NK-92 (cell line): ENCODE results near the gene ESPN.

Experiments used
- DNase-seq: peaks from one replicate; lab custom pipeline; 2025; ENCODE audit not compliant: unreplicated experiment; lab: John Stamatoyannopoulos, UW

The ESPN gene

GRCh38 chr1:6409733-6410132, 14.8 kb upstream of the ESPN start:
- no peak for DNase-seq

- DNase-seq = no peak
Observed at GRCh38 chr1:6410248-6410893, 14.2 kb upstream of the ESPN start.

DNA sequence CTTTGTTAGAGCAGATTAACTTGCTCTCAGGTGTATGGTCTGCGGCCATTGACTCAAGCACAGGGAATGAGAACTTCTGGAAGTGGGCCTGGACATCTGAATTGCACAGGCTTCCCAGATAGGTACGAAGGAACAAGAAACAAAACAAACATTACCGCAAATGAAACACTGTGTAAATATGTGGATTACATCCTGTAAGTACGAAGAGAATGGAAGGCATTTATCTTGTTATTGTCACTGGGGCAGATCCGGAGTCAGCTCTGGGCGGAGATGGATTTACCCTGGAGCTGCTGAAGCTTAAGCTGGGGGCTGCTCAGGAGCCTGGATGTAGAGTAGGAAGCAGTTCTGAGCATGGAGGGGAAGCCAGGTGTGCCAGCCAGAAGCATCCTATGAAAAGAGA, 11.7 kb upstream of the ESPN start:
- no peak for DNase-seq

DNA sequence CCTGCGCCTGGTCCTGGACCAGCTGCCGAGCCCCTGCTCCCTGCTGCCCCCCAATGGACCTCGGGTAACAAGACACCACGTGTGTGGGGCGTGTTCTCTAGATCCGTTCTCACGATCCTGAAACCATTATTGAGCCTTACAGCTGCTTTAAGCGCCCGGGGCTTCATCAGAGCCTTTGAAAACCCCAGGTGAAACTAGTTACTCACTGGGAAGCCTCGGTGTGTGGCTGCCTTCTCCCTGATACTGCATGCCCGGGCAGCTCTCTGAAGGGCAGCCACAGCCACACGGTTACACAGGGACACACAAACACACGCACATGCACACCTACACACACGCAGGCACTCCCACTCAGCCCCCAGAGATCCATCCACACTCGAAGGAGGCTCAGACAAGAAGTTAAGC, 10.1 kb upstream of the ESPN start:
- no peak for DNase-seq

DNA sequence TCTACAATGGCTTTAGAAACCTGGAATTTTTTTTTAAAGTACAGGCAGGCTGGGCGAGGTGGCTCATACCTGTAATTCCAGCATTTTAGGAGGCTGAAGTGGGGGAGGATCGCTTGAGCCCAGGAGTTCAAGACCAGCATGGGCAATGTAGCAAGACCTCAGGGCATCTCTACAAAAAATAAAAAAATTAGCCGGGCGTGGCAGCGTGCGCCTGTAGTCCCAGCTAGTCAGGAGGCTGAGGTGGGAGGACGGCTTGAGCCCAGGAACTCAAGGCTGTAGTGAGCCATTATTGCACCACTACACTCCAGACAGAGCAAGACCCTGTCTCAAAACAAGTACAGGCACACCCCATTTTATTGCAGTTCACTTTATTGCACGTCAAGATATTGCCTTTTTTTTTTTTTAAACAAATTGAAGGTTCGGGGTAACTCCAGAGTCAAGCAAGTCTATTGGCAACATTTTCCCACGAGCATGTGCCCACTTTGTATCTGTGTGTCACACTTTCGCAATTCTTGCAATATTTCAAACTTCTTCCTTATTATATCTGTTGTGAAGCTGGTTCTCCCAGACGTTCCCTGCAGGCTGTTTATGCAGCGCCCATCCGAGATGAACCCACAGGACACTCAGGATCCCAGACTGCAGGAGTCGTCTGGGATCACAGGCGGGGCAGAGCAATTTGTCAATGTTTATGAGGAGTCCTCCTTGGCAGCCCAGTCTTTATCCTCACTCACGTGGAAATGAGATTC, 9.5 kb upstream of the ESPN start:
- DNase-seq = no peak

- no peak for DNase-seq
Observed at GRCh38 chr1:6416295-6416656, 8.3 kb upstream of the ESPN start.

DNA sequence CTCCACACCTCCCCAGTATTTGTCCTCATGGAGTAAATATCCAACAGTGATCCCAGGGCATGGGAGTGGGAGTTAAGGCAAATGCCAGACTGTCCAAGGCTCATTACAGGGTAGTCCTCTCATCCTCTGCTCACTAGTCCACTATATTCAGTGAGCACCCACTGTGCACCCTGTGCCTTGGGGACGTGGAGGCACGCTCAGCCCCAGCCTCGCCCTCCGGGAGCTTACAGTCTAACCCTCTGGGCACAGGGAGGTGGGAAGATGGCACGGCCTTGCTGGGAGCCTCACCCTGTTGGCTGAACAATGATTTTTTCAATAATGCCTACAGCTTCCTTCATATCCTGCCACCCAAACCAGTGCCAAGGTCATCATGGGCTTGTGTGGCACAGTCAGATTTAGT, 7.7 kb upstream of the ESPN start:
- DNase-seq = no peak

- DNase-seq = no peak
Observed at GRCh38 chr1:6417961-6418667, 6.5 kb upstream of the ESPN start.

GRCh38 chr1:6418668-6419396, 5.7 kb upstream of the ESPN start:
- DNase-seq = no peak

GRCh38 chr1:6419397-6419803, 5.2 kb upstream of the ESPN start:
- DNase-seq = no peak

GRCh38 chr1:6419804-6420453, 4.6 kb upstream of the ESPN start, which contains the start of gene HES2:
HES2 (minus strand) TSS chr1:6419919; CDS start chr1:6419820, 99 bp downstream.
- no peak for DNase-seq

- no peak for DNase-seq
Observed at GRCh38 chr1:6420454-6421042, 4.0 kb upstream of the ESPN start.

- DNase-seq = no peak
Observed at GRCh38 chr1:6421266-6421665, 3.3 kb upstream of the ESPN start.

DNA sequence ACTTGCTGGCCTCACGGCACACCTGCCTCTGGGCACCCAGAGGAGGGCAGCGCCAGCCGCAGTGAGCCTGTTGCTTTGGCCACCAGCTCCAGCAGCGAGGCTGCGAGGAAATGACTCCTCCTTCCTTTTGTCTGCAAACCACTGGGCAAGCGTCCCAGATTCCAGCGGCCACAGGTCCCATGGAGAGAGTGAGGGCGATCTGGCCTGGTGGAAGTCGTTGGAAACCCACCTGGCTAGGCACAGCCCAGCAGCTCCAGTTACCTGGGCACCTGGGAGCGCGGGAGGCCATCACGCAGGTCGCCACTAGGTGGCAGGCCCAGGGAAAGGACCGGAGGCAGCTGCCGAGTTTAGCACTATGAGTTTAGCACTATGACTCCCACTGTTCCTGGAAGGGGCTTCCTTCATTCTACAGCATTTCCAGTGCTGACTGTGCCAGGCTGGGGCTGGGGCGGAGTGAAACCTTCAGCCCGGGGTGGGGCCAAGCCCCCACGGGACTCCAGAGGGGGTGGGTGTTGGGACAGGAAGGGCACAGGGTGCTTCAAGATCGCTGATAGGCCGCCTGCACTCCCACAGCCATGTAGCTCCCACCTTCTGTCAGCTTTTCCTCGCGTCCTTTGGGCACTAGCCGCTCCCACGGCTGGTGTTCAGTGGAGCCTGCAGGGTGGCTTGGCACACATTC, 1.1 kb upstream of the ESPN start:
- no peak for DNase-seq

DNA sequence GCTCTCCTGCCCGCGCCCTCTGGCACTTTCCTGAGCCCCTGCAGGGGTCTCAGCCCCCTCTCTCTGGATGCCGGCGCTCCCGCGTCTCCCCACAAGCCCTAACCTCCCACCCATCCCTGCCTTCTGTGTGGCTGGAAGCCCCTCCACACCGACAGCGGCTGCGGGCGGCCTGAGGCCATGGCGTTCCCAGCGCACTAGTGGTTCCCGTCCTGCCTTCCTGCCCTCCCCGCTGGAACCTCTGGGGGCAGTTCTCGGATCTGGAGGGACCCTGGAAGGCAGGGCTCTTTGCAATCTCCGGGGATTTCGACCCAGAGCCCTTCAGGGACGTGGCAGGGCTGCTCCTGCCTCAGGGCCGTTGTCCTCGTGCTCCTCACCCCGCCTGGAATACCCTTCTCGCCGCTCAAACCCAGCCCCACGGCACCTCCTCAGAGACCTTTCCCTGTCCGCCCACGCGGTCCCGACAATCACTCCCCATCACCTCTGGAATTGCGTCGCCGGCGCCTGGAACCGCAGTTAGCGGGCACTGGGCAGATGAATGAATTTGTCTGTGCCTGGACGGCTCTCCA, 493 bp upstream of the ESPN start:
- no peak for DNase-seq

GRCh38 chr1:6425658-6426057, 1.1 kb downstream of the ESPN start:
- no peak for DNase-seq

DNA sequence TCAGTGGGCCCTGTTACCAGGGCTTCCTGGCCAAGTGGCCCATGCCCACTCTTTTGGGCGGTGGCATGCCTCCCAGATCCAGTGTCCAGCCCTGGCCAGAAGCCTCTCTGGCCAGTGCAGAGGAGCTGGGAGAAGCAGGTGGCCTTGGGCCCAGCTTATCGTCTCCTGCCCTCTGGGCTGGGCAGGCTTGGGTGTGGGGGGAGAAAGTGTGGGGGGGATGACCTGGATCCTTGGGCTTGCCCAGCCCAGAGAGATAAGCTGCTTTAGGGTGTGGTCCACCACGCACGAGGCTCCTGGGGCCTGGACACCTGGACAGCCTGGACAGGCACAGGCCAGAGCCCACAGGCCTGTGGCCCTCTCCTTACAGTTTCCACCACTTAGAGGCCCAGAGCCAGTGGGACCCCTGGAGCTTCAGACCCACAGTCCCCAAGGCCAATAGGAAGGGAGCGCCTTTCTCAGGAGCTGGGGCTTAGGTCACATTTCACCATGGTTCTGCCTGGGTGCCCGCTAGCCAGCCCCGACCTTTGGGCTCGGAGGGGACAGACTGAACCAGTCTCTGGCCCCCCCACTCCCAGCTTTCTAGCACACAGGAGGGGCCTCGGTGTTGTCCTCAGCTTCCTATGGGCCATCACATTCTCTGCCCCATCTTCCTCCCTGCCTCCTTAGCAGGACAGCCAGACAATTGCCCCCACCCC, 1.8 kb downstream of the ESPN start:
- no peak for DNase-seq

DNA sequence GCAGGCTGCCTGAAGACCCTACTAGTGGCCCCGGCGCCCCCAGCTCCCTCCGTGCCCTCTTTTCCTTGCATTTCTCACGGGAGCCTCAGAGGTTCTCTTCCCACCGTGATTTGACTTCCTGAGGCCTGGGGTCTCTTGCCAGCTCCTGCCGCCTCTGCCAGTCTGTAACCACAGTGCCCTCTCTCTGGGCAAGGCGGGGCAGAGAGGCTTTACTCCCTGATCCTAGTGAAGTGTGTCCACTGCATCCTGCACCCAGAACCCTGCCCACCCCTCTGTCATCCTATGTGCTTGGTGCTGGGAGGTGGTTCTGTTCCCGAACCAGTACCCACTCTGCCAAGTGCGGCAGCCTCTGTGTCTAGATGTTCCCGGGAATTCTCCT, 2.4 kb downstream of the ESPN start:
- no peak for DNase-seq
